HTR-8/SVneo (cell line): ENCODE results near the gene STX8.

ENCODE experiments used
- DNase-seq: peaks from one replicate; pipeline ENCODE4 v3.0.0; 2011; ENCODE audit warnings: low spot score, mixed read lengths; ENCODE audit not compliant: insufficient read length
- FAIRE-seq: peaks from 2 replicates; lab custom pipeline; 2011; peaks lifted over from hg19 to GRCh38; lab: Jason Lieb, UNC

The STX8 gene

GRCh38 chr17:9251273-9251672 lies 324.3 kb downstream of the STX8 start:
- FAIRE-seq (no peak), DNase-seq (no peak)

DNA sequence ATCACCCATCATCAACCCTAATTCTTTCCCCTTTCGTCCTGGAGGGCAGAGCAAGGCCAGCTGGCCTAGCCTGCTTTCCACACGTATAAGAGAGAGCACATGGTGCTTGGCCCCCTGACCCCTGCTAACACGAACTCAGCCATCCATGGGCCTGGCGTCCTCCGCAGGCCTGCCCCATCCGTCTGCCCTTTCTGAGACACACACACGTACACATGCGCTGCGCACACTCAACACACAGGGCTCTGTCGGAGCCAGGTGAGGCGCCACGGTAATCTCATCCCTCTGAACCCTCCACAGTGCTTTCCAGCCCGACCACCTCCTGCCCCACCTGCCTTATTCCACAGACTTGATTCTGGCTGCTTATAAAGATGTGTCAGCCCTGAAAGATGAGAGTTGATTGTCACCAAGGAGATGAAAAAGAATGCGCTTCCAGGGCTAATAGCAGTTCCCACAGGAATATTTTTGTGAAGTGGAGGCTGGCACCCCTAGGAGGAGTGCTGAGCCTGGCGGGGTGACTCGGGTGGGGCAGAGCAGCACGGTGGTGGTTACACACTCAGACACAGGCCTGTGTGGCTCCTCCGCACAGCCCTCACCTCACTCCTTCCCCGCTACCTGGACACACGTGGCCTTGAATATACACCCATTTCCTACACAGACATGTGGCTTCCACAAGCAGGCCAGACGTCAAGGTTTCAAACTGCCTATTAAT lies 326.2 kb downstream of the STX8 start:
- FAIRE-seq: no peak
- no peak for DNase-seq

DNA sequence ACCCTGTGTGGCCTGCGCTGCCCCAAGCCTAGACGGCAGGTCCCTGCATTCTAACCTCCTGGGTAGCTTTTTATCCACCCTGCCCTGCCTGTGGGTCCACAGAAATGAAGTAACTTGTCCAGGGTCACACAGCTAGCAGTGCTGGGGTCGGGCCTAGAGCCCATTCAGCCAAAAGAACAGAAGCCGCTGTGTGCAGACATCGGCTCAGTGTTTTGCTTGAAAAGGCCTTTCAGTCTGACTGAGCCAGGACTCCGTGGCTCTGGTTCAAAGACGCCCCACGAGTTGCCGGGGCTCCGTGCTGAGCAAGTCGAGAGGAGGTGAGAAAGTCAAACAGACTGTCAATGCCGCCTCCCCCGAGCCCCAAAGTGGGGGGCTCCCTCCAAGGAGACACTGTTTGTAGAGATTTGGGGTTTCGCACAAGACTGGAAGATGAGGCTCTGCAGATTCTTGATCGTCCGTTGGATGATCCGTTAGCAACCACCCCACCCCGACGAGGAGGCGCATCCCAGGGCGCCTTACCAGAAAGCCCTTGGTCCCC lies 328.1 kb downstream of the STX8 start:
- no peak for DNase-seq
- no peak for FAIRE-seq

- FAIRE-seq (no peak), DNase-seq (no peak)
Measured at GRCh38 chr17:9244066-9245052, 331.3 kb downstream of the STX8 start.

- no peak for FAIRE-seq
- DNase-seq: no peak
Measured at GRCh38 chr17:9242983-9243382, 332.6 kb downstream of the STX8 start.

DNA sequence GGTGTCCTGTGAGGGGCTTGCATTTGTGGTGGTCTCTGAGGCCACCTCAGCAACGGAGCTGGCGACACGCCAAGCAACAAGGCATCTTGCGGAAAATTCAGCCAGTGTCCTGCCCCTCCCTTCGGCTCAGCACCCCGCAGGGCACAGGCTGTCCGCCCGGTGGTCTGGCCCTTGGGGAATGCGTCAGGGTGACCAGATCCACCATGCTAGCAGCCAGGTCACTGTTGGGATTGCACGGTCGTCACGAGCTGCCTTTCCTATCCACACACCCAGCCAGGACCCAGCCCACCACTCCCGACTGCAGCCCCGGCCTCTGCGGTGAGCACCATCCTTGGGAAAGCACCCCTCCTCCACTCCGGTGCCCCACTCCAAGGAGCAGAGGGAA lies 333.1 kb downstream of the STX8 start:
- no peak for FAIRE-seq
- no peak for DNase-seq

DNA sequence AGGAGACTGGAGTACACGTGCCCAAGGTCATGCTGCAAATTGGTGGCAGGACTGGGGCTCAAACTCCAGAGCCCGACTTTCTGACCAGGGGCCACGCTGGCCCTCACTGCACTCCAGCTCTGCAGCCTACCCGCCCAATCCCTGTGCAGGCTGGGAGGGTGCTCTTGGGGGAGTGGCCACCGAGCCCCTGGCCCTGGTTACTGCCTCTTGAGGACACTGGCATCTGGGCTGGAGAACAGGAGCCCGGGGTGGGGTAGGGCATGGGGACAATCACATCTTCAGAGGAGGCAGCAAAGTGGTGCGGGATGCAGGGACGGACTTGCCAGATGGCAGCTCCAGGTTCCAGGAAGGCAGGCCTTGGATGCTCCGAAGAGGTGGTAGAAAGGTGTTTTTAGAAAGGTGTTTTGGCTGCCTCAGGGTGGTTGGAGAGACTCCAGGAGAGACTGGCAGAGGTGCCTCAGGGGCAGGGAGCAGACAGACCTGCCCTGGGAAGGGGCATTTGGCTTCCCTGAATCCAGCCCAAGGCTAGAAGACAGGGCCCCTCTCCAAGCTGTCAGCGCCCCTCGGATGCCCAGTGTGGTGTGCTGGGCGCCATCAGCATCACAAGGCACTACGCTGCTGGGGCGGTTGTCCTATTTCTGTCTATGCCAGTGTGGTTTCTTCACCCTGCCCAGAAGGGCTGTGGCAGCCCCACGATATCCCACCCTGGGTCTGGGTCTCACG lies 333.7 kb downstream of the STX8 start:
- DNase-seq (no peak), FAIRE-seq (no peak)

- DNase-seq: no peak
- FAIRE-seq: no peak
Measured at GRCh38 chr17:9241371-9241712, 334.3 kb downstream of the STX8 start.

DNA sequence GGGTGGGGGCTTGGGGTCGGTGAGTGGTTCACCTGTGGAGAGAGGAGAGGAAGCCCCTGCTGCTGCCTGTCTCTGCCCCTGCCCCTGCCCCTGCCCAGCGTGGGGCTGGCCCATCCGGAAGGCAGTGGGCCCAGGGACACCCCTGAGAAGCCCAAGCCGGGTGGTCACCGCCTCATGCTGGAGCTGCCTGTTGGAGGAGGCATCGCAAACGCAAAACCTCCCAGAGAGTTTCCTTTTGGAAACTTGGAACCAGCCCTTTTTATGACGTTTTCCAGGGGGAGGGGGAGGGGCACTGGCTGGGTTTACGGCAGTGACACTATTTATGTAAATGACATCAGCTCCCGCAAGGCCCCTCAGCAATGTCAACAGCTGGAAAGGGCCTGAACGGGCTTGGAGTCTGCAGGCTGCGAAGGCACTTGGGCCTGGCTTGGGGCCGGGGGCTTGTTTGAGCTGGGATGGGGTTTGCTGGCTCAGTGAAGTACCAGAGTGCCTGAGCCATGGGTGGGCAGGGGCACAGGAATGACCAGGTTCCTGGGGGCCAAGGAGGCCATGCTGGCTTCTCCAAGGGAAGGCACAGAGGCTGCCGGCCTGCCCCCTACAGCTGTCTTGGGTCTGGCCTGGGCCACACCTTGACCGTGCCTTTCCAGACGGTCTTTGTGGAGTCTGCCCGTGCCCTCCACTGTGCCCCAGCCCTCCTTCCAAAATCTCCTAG lies 334.8 kb downstream of the STX8 start:
- no peak for DNase-seq

DNA sequence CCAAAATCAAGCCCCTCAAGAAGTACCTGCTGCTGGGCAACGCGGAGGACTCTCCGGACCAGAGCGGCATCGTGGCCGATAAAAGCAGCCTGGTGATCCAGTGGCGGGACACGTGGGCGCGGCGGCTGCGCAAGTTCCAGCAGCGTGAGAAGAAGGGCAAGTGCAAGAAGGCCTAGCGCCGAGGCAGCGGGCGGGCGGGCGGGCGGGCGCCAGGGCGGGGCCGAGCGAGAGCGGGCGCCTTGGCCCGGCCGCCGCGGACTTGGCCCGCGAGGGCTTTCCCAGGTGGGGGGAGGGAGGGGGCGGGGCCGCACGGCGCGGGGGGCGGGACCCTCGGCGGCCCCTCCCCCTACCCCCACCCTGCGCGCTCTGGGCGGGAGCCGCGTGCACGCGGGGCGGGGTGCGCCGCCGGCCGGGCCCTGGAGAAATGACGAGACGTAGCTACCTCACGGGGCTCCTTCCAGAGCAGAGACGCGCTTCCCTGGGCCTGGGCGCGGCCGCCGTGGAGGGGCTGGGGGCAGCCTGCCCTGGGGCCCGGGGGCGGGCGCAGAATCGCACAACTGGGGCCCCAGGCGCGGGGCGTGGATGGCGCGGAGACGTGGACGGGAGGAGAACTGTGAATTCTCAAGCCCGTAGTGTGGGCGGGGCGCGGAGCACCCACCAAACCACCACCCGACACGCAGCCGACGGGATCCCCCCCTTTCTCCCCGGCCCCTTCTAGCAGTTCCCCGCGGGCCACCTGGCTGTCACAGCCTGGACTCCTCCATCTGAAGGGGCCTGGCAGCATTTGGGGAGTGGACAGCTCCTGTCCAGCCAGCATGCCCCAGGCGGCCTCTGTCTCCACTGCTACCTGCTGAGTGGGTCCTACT lies 335.6 kb downstream of the STX8 start:
- DNase-seq (no peak), FAIRE-seq (no peak)

More for the DNA sequence above, 334.8 kb downstream of the STX8 start:
- no peak for FAIRE-seq

GRCh38 chr17:9239246-9239792 lies 336.3 kb downstream of the STX8 start:
- no peak for DNase-seq
- no peak for FAIRE-seq

DNA sequence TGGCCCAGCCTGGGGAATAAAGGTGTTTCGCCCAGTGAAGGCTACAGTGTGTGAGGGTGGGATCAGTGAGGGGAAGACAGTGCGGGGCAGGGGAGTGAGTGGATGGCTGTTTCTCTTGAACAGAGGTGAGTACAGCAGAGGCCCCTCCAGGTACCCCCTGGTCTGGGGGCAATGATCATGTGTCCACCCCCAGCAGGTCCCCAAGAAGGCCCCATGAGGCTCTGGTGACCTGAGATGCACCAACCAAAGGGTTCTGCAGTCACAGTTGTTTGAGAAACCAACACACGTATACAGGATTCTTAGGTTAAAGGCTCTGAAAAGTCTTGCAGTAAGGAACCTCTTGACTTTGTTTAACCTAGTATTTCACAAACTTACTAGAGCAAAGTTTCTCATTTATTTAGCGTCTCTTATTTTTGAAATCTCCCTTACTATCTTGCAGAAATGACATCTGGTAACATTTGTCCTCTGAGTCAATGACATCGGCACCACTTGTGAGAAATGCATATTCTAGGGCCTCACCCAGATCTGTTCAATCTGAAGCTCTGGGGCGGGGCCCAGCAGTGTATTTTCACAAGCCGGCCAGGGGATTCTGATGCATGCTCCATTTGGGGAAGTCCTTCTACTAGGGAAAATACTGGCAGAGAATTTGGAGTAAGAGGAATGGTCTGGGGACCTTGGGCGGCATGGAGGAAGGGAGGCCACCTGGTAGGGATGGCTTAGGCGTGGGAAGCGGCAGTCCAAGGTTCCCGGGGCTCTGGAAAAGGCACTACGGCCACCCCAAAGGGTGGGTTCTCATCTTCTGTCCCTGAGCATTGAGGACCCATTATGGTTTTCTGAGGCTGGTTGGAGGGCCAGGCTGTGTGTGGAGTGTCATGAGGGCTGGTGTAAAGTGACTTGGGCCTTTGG lies 337.0 kb downstream of the STX8 start:
- DNase-seq (no peak), FAIRE-seq (no peak)

DNA sequence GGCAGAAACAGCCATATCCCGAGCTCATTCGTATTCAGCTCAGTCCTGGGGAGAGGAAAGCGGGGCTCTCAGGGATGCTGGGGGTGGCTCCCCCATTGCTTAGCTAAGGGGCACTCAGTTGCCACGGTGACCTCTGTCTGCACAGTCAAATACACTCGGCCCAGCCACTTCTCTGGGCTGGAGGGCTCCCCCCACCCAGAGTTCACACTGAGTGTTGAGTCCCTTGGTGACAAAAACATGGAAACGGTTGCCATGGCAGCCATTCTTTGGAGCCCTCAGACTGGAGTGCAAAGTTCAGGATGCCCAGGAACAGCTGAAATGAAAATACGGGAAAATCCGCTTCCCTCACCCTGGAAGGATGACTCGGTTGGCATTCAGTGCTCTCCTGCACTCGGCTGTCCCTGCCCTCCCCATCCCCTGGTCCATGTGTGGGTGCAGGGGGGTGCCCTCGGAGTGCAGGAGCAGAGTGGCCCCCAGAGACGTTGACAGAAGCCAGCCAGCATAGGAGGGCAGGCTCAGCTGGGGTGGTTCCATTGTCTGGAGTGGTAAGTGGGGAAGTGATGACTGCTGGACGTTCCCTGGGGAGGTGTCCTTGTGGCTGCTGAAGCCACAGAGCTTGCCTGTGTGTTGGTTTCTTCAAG lies 337.8 kb downstream of the STX8 start:
- no peak for DNase-seq
- FAIRE-seq: no peak

GRCh38 chr17:9237053-9237410 lies 338.6 kb downstream of the STX8 start:
- FAIRE-seq (no peak), DNase-seq (no peak)

DNA sequence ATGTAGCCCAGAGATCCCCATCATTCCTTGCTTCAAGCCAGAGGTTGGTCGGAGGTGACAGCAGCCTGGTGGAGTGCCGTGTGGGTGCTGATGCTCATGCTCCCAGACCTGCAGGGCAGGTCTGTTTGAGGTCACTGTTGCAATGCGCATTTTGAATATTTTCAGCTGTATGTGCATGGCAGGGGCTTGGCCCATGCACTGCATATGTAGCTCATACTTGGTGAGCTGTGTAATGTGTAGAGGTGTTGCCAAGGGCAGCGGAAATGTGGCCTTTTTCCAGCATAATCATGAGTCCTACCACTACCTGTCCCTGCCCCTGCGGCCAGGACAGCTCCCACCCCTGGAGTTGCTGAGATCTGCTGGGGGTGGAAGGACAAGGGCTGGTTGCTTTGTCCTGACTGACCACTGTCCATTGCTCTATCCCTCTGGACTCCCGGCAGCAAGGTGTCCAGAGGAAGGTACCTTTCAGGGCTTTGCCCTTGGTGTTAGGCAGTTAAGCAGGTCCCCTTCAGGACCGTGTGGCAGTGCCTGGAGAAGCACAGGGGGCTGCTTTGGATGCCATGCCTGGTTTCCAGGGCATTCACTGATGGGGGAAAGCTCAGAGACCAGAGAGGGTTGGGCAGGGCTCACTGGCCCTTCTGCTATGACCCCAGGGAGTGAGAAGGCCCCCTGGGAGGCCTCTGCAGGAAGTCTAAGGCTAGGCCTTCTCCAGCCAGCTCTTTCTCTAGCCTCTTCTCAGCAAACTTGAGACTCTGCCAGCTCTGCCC lies 339.2 kb downstream of the STX8 start:
- FAIRE-seq (no peak), DNase-seq (no peak)

DNA sequence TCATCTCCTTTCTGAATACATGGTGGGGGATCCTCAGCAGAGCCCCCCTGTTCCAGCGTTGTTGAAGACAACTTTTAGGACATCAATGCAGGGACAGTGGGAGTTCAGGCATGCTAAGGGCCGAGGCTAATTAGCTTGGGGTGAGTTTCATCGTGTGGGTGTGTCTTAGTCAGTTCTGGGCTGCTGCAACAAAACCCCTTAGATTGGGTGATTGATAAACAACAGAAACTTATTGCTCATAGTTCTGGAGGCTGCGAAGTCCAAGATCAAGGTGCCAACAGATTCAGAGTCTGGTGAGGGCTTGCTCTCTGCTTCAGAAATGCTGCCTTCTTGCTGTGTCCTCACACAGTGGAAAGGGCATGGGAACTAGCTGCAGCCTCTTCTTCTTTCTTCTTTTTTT lies 340.3 kb downstream of the STX8 start:
- FAIRE-seq (no peak), DNase-seq (no peak)
